ENCODE measurements around the gene GABPB1.

GABPB1 gene

GRCh38 chr15:50236433-50236832 lies 118.6 kb downstream of the GABPB1 start:
- DNase-seq = no peak

GRCh38 chr15:50235794-50236193 lies 119.2 kb downstream of the GABPB1 start:
- peak; percentile 15 for DNase-seq

GRCh38 chr15:50234764-50235163 lies 120.2 kb downstream of the GABPB1 start:
- DNase-seq = no peak

- DNase-seq = no peak
Observed at GRCh38 chr15:50233192-50233736, 121.7 kb downstream of the GABPB1 start.

- no peak for DNase-seq
Observed at GRCh38 chr15:50232791-50233190, 122.2 kb downstream of the GABPB1 start.

- no peak for DNase-seq
Observed at GRCh38 chr15:50231761-50232160, 123.2 kb downstream of the GABPB1 start.

GRCh38 chr15:50229336-50229735 lies 125.7 kb downstream of the GABPB1 start:
- no peak for DNase-seq

GRCh38 chr15:50228866-50229265 lies 126.1 kb downstream of the GABPB1 start:
- no peak for DNase-seq

GRCh38 chr15:50227076-50227475 lies 127.9 kb downstream of the GABPB1 start:
- DNase-seq = peak; percentile 61

GRCh38 chr15:50225938-50226337 lies 129.1 kb downstream of the GABPB1 start:
- no peak for DNase-seq
